A549 (cell line): ENCODE data around the gene THTPA.

ENCODE experiments used
- EP300 ChIP-seq, 2 experiments: fragments of >200 bp; sonication (Bioruptor Twin); formaldehyde crosslinking; IDR thresholded peaks; 2 replicates in 1 of 2; 3 replicates in 1 of 2; pipeline ENCODE4 v1.6.1; 2016 to 2017
- MYC ChIP-seq: IDR thresholded peaks from 2 replicates; pipeline ENCODE4 v1.6.1; 2012; ENCODE audit warnings: mild to moderate bottlenecking, inconsistent platforms, low read length, improper control_type of control experiment, borderline replicate concordance
- TF ChIP-seq, protein P1 (sequence below): fragments of >200 bp; sonication (Bioruptor Twin); formaldehyde crosslinking; IDR thresholded peaks from 3 replicates; pipeline ENCODE4 v1.5.1; 2016

GRCh38 chr14:23530375-23531055 is 25.6 kb upstream of the THTPA start:
- TF ChIP-seq EP300 (IDR thresholded peaks at IDR 0.05) = no peak
- no peak for TF ChIP-seq MYC
- TF ChIP-seq, protein P1, sequence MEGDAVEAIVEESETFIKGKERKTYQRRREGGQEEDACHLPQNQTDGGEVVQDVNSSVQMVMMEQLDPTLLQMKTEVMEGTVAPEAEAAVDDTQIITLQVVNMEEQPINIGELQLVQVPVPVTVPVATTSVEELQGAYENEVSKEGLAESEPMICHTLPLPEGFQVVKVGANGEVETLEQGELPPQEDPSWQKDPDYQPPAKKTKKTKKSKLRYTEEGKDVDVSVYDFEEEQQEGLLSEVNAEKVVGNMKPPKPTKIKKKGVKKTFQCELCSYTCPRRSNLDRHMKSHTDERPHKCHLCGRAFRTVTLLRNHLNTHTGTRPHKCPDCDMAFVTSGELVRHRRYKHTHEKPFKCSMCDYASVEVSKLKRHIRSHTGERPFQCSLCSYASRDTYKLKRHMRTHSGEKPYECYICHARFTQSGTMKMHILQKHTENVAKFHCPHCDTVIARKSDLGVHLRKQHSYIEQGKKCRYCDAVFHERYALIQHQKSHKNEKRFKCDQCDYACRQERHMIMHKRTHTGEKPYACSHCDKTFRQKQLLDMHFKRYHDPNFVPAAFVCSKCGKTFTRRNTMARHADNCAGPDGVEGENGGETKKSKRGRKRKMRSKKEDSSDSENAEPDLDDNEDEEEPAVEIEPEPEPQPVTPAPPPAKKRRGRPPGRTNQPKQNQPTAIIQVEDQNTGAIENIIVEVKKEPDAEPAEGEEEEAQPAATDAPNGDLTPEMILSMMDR = no peak
